WTC11 (cell line): ENCODE results near the gene PPIB. TPM values are rescaled to one million over a fixed set of nuclear protein-coding genes. Genes with fewer than 3 reads are reported as not detected.

Source experiments
- ATAC-seq: fragments of 200-7000 bp; cut with Tn5 transposase; 2 replicates; pipeline ENCODE4 v1.10.0; 2021; ENCODE audit warnings: mild to moderate bottlenecking, moderate library complexity
- CTCF ChIA-PET: fragments of 300-600 bp; sonication (Branson Sonifier 250); formaldehyde crosslinking; loops from one replicate; lab custom pipeline; 2021; ENCODE audit warnings: antibody characterized with exemption; lab: Charles Lee
- POLR2A ChIA-PET: fragments of 350-600 bp; sonication (Branson Sonifier 250); formaldehyde crosslinking; loops from one replicate; lab custom pipeline; 2021; ENCODE audit warnings: antibody characterized with exemption; lab: Charles Lee
- DNase-seq: peaks from one replicate; pipeline ENCODE4 v3.0.0; 2021; ENCODE audit warnings: low spot score
- H3K27ac Mint-ChIP-seq: 2 replicates; pipeline ENCODE4 v1.8.0; 2021; ENCODE audit warnings: mixed read lengths
- H3K27me3 Mint-ChIP-seq: 2 replicates; pipeline ENCODE4 v1.8.0; 2021; ENCODE audit warnings: low read depth, mild to moderate bottlenecking, moderate library complexity, mixed read lengths
- H3K36me3 Mint-ChIP-seq: 2 replicates; pipeline ENCODE4 v1.8.0; 2021; ENCODE audit warnings: mixed read lengths
- H3K4me1 Mint-ChIP-seq: 2 replicates; pipeline ENCODE4 v1.8.0; 2022; ENCODE audit warnings: mixed read lengths
- H3K4me3 Mint-ChIP-seq: 2 replicates; pipeline ENCODE4 v1.8.0; 2021; ENCODE audit warnings: mild to moderate bottlenecking, moderate library complexity, mixed read lengths
- H3K9me3 Mint-ChIP-seq: 2 replicates; pipeline ENCODE4 v1.8.0; 2021; ENCODE audit warnings: mixed read lengths
- ATF2 ChIP-seq: sonication (generic); formaldehyde crosslinking; IDR thresholded peaks from 2 replicates; pipeline ENCODE4 v1.8.1; 2022; ENCODE audit warnings: low read depth, missing genetic modification reagents, borderline replicate concordance
- ATF3 ChIP-seq: sonication (generic); formaldehyde crosslinking; conservative IDR thresholded peaks from 2 replicates; pipeline ENCODE4 v1.8.1; 2022; ENCODE audit warnings: mild to moderate bottlenecking, missing genetic modification reagents
- CREM ChIP-seq: sonication (generic); formaldehyde crosslinking; IDR thresholded peaks from 2 replicates; pipeline ENCODE4 v1.8.1; 2022; ENCODE audit warnings: mild to moderate bottlenecking, missing genetic modification reagents, moderate library complexity
- ELF4 ChIP-seq: sonication (generic); formaldehyde crosslinking; IDR thresholded peaks from 2 replicates; pipeline ENCODE4 v1.8.1; 2022; ENCODE audit warnings: low read depth, mild to moderate bottlenecking, moderate library complexity, missing genetic modification reagents
- EMX1 ChIP-seq: fragments of 250-450 bp; sonication (Bioruptor Pico); IDR thresholded peaks from 2 replicates; pipeline ENCODE4 v1.8.0; 2021; ENCODE audit warnings: mild to moderate bottlenecking
- ESRRA ChIP-seq: sonication (generic); formaldehyde crosslinking; IDR thresholded peaks from 2 replicates; pipeline ENCODE4 v1.8.1; 2022; ENCODE audit warnings: mild to moderate bottlenecking, missing genetic modification reagents, borderline replicate concordance
- FOXJ3 ChIP-seq: sonication (generic); formaldehyde crosslinking; IDR thresholded peaks from 2 replicates; pipeline ENCODE4 v1.9.0; 2021; ENCODE audit warnings: missing genetic modification reagents, mild to moderate bottlenecking, borderline replicate concordance
- GABPB1 ChIP-seq: sonication (generic); formaldehyde crosslinking; IDR thresholded peaks from 2 replicates; pipeline ENCODE4 v1.8.1; 2023; ENCODE audit warnings: mild to moderate bottlenecking, missing genetic modification reagents
- GRHL2 ChIP-seq: fragments of 250-450 bp; sonication (Bioruptor Pico); IDR thresholded peaks from 2 replicates; pipeline ENCODE4 v1.8.0; 2022; ENCODE audit warnings: mild to moderate bottlenecking, moderate library complexity; ENCODE audit not compliant: insufficient replicate concordance, severe bottlenecking
- JAZF1 ChIP-seq: fragments of 250-450 bp; sonication (Bioruptor Pico); IDR thresholded peaks from 2 replicates; pipeline ENCODE4 v1.9.0; 2021; ENCODE audit warnings: moderate library complexity, mild to moderate bottlenecking, inconsistent platforms
- JUN ChIP-seq: sonication (generic); formaldehyde crosslinking; IDR thresholded peaks from 2 replicates; pipeline ENCODE4 v1.8.0; 2023; ENCODE audit warnings: mild to moderate bottlenecking, missing genetic modification reagents
- KAT7 ChIP-seq: sonication (generic); formaldehyde crosslinking; IDR thresholded peaks from 2 replicates; pipeline ENCODE4 v1.8.1; 2023; ENCODE audit warnings: missing genetic modification reagents, mild to moderate bottlenecking, borderline replicate concordance
- MYBL2 ChIP-seq: sonication (generic); formaldehyde crosslinking; IDR thresholded peaks from 2 replicates; pipeline ENCODE4 v1.8.1; 2023; ENCODE audit warnings: mild to moderate bottlenecking, moderate library complexity, missing genetic modification reagents
- NFYB ChIP-seq: sonication (generic); formaldehyde crosslinking; conservative IDR thresholded peaks from 2 replicates; pipeline ENCODE4 v1.8.0; 2022; ENCODE audit warnings: low read depth, missing genetic modification reagents
- RELA ChIP-seq: sonication (generic); formaldehyde crosslinking; IDR thresholded peaks from 2 replicates; pipeline ENCODE4 v1.8.1; 2022; ENCODE audit warnings: missing genetic modification reagents, mild to moderate bottlenecking, borderline replicate concordance
- RORB ChIP-seq: fragments of 250-450 bp; sonication (Bioruptor Pico); IDR thresholded peaks from 2 replicates; pipeline ENCODE4 v1.9.0; 2021; ENCODE audit warnings: mild to moderate bottlenecking
- SMAD3 ChIP-seq: sonication (generic); formaldehyde crosslinking; IDR thresholded peaks from 2 replicates; pipeline ENCODE4 v1.8.0; 2022; ENCODE audit warnings: missing genetic modification reagents, mild to moderate bottlenecking, borderline replicate concordance
- TP53 ChIP-seq: sonication (generic); formaldehyde crosslinking; IDR thresholded peaks from 2 replicates; pipeline ENCODE4 v1.8.1; 2023; ENCODE audit warnings: mild to moderate bottlenecking, missing genetic modification reagents
- ZNF219 ChIP-seq: sonication (generic); formaldehyde crosslinking; IDR thresholded peaks from 2 replicates; pipeline ENCODE4 v1.8.0; 2023; ENCODE audit warnings: missing genetic modification reagents, mild to moderate bottlenecking, borderline replicate concordance
- ZNF232 ChIP-seq: sonication (generic); formaldehyde crosslinking; IDR thresholded peaks from 2 replicates; pipeline ENCODE4 v1.8.0; 2022; ENCODE audit warnings: mild to moderate bottlenecking, missing genetic modification reagents
- ZNF396 ChIP-seq: fragments of 250-450 bp; sonication (Bioruptor Pico); IDR thresholded peaks from 2 replicates; pipeline ENCODE4 v1.8.0; 2021; ENCODE audit warnings: mild to moderate bottlenecking, moderate library complexity, borderline replicate concordance
- ZNF671 ChIP-seq: fragments of 250-450 bp; sonication (Bioruptor Pico); IDR thresholded peaks from 2 replicates; pipeline ENCODE4 v1.8.0; 2021; ENCODE audit warnings: mild to moderate bottlenecking
- total RNA-seq: library from RNA; stranded (reverse); gene quantifications from 3 replicates; pipeline ENCODE4 v1.2.3, GENCODE V29; 2021
- TF ChIP-seq, protein P1 (sequence below): sonication (generic); formaldehyde crosslinking; IDR thresholded peaks from 2 replicates; pipeline ENCODE4 v1.8.1; 2023; ENCODE audit warnings: mild to moderate bottlenecking, missing genetic modification reagents, borderline replicate concordance
- TF ChIP-seq, protein P2 (sequence below): sonication (generic); formaldehyde crosslinking; IDR thresholded peaks from 2 replicates; pipeline ENCODE4 v1.8.0; 2022; ENCODE audit warnings: mild to moderate bottlenecking, missing genetic modification reagents
- TF ChIP-seq, protein P3 (sequence below): sonication (generic); formaldehyde crosslinking; IDR thresholded peaks from 2 replicates; pipeline ENCODE4 v1.8.0; 2022; ENCODE audit warnings: mild to moderate bottlenecking, missing genetic modification reagents
- TF ChIP-seq, protein P4 (sequence below): sonication (generic); formaldehyde crosslinking; IDR thresholded peaks from 2 replicates; pipeline ENCODE4 v1.8.1; 2022; ENCODE audit warnings: missing genetic modification reagents, borderline replicate concordance
- TF ChIP-seq, protein P5 (sequence below): sonication (generic); formaldehyde crosslinking; IDR thresholded peaks from 2 replicates; pipeline ENCODE4 v1.8.1; 2023; ENCODE audit warnings: mild to moderate bottlenecking, missing genetic modification reagents, moderate library complexity

The PPIB gene
- total RNA-seq, 1 experiment from 2014 or later = 485 TPM

- H3K27ac Mint-ChIP-seq = no peak overlapping the region
- POLR2A ChIA-PET = no interaction called here
- ATAC-seq = no peak
Observed at GRCh38 chr15:64127521-64128270, 35.1 kb downstream of the PPIB start.

GRCh38 chr15:64125978-64126377 is 36.8 kb downstream of the PPIB start:
- Mint-ChIP-seq H3K27me3 (no peaks in the 10 kb centered on the region), H3K4me1 (no peaks in the 10 kb centered on the region), H3K36me3 (peaks cover 40% of the 10 kb centered on the region), H3K27ac (no peak overlapping the region), H3K4me3 (no peak overlapping the region), H3K9me3 (no peaks in the 10 kb centered on the region)
- ATAC-seq (no peak), DNase-seq (no peak)
- TF ChIP-seq KAT7 (CRISPR knock-in tag) (no peak), GABPB1 (CRISPR knock-in tag) (no peak), ATF3 (CRISPR knock-in tag) (no peak), ZNF232 (CRISPR knock-in tag) (no peak), ESRRA (CRISPR knock-in tag) (no peak), TP53 (CRISPR knock-in tag) (no peak), ZNF396 (CRISPR knock-in tag) (no peak), JUN (CRISPR knock-in tag) (no peak)
- TF ChIP-seq, protein P1, sequence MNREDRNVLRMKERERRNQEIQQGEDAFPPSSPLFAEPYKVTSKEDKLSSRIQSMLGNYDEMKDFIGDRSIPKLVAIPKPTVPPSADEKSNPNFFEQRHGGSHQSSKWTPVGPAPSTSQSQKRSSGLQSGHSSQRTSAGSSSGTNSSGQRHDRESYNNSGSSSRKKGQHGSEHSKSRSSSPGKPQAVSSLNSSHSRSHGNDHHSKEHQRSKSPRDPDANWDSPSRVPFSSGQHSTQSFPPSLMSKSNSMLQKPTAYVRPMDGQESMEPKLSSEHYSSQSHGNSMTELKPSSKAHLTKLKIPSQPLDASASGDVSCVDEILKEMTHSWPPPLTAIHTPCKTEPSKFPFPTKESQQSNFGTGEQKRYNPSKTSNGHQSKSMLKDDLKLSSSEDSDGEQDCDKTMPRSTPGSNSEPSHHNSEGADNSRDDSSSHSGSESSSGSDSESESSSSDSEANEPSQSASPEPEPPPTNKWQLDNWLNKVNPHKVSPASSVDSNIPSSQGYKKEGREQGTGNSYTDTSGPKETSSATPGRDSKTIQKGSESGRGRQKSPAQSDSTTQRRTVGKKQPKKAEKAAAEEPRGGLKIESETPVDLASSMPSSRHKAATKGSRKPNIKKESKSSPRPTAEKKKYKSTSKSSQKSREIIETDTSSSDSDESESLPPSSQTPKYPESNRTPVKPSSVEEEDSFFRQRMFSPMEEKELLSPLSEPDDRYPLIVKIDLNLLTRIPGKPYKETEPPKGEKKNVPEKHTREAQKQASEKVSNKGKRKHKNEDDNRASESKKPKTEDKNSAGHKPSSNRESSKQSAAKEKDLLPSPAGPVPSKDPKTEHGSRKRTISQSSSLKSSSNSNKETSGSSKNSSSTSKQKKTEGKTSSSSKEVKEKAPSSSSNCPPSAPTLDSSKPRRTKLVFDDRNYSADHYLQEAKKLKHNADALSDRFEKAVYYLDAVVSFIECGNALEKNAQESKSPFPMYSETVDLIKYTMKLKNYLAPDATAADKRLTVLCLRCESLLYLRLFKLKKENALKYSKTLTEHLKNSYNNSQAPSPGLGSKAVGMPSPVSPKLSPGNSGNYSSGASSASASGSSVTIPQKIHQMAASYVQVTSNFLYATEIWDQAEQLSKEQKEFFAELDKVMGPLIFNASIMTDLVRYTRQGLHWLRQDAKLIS (CRISPR knock-in tag) = no peak
- TF ChIP-seq, protein P2, sequence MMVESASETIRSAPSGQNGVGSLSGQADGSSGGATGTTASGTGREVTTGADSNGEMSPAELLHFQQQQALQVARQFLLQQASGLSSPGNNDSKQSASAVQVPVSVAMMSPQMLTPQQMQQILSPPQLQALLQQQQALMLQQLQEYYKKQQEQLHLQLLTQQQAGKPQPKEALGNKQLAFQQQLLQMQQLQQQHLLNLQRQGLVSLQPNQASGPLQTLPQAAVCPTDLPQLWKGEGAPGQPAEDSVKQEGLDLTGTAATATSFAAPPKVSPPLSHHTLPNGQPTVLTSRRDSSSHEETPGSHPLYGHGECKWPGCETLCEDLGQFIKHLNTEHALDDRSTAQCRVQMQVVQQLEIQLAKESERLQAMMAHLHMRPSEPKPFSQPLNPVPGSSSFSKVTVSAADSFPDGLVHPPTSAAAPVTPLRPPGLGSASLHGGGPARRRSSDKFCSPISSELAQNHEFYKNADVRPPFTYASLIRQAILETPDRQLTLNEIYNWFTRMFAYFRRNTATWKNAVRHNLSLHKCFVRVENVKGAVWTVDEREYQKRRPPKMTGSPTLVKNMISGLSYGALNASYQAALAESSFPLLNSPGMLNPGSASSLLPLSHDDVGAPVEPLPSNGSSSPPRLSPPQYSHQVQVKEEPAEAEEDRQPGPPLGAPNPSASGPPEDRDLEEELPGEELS (CRISPR knock-in tag) = no peak
- TF ChIP-seq, protein P3, sequence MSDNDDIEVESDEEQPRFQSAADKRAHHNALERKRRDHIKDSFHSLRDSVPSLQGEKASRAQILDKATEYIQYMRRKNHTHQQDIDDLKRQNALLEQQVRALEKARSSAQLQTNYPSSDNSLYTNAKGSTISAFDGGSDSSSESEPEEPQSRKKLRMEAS (CRISPR knock-in tag) = no peak
- ChIA-PET CTCF (interaction anchor here (0.8 kb wide), 1 partner anchor 27 kb away, joined by 4 read pairs; no protein-coding TSS in a partner anchor), POLR2A (no interaction called here)

More at GRCh38 chr15:64127521-64128270, 35.1 kb downstream of the PPIB start:
- no peak for DNase-seq
- Mint-ChIP-seq H3K4me3 (no peak overlapping the region), H3K36me3 (peaks cover 52% of the 10 kb centered on the region), H3K27me3 (no peaks in the 10 kb centered on the region), H3K9me3 (no peaks in the 10 kb centered on the region), H3K4me1 (no peaks in the 10 kb centered on the region)
- CTCF ChIA-PET = interaction anchor here (0.6 kb wide), 1 partner anchor 527 kb away, joined by 3 read pairs; no protein-coding TSS in a partner anchor
- TF ChIP-seq GABPB1 (CRISPR knock-in tag) (no peak), ELF4 (no peak), NFYB (CRISPR knock-in tag) (no peak), ATF2 (CRISPR knock-in tag) (no peak), JAZF1 (CRISPR knock-in tag) (no peak), ZNF671 (no peak), CREM (CRISPR knock-in tag) (no peak), MYBL2 (CRISPR knock-in tag) (no peak), ZNF232 (CRISPR knock-in tag) (no peak), SMAD3 (CRISPR knock-in tag) (no peak), RELA (CRISPR knock-in tag) (no peak), GRHL2 (CRISPR knock-in tag) (no peak), ZNF219 (CRISPR knock-in tag) (no peak), FOXJ3 (CRISPR knock-in tag) (no peak), RORB (CRISPR knock-in tag) (no peak), EMX1 (CRISPR knock-in tag) (no peak)
- TF ChIP-seq, protein P4, sequence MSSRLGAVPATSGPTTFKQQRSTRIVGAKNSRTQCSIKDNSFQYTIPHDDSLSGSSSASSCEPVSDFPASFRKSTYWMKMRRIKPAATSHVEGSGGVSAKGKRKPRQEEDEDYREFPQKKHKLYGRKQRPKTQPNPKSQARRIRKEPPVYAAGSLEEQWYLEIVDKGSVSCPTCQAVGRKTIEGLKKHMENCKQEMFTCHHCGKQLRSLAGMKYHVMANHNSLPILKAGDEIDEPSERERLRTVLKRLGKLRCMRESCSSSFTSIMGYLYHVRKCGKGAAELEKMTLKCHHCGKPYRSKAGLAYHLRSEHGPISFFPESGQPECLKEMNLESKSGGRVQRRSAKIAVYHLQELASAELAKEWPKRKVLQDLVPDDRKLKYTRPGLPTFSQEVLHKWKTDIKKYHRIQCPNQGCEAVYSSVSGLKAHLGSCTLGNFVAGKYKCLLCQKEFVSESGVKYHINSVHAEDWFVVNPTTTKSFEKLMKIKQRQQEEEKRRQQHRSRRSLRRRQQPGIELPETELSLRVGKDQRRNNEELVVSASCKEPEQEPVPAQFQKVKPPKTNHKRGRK (CRISPR knock-in tag) = no peak
- TF ChIP-seq, protein P5, sequence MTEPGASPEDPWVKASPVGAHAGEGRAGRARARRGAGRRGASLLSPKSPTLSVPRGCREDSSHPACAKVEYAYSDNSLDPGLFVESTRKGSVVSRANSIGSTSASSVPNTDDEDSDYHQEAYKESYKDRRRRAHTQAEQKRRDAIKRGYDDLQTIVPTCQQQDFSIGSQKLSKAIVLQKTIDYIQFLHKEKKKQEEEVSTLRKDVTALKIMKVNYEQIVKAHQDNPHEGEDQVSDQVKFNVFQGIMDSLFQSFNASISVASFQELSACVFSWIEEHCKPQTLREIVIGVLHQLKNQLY = no peak
- TF ChIP-seq, all 79 proteins: peak for 0
